ENCODE measurements around the gene DHPS. TPM values are rescaled to one million over a fixed set of nuclear protein-coding genes. Genes with fewer than 3 reads are reported as not detected.
"Not testable (repeated sequence)": the region's sequence is repeated elsewhere in the genome, so short reads cannot be mapped to it uniquely, and the experiment has no call there.

The DHPS gene
- polyA plus RNA-seq, 1 experiment = 59.1 TPM

- TF ChIP-seq CTCF (IDR thresholded peaks at IDR 0.05; ENCODE audit: low read depth, low read length) = no peak
- Histone ChIP-seq H3K27ac (ENCODE audit: low read depth, low read length) (no peak overlapping the region), H3K9me3 (ENCODE audit: control insufficient read depth, insufficient read depth, low read length) (peaks cover 14% of the 10 kb centered on the region), H3K4me3 (ENCODE audit: low read depth, low read length) (no peak overlapping the region), H3K27me3 (ENCODE audit: control insufficient read depth, insufficient read depth, low read length) (no peaks in the 10 kb centered on the region)
- DNase-seq (ENCODE audit: low read depth, low spot score) = no peak
- POLR2A ChIA-PET = interaction anchor here (0.5 to 0.7 kb wide), 3 partner anchors 28 to 278 kb away, joined by 3 to 7 read pairs (median 5); no protein-coding TSS in a partner anchor
- CTCF ChIA-PET = interaction anchor here (0.6 to 1.4 kb wide), 2 partner anchors 10 to 22 kb away, joined by 3 to 4 read pairs; no protein-coding TSS in a partner anchor
Measured at GRCh38 chr19:12649941-12650340, 31.7 kb downstream of the DHPS start.

- CTCF ChIA-PET = interaction anchor here (0.7 to 1.2 kb wide), 2 partner anchors 8 to 25 kb away, joined by 4 read pairs; no protein-coding TSS in a partner anchor
- H3K4me3 ChIP-seq (ENCODE audit: low read depth, low read length) = no peak overlapping the region
- TF ChIP-seq CTCF (IDR thresholded peaks at IDR 0.05; ENCODE audit: low read depth, low read length) = no peak; the same call in 1 of the 2 replicates
- no peak overlapping the region for H3K27ac ChIP-seq (ENCODE audit: low read depth, low read length)
- peaks cover 14% of the 10 kb centered on the region for H3K9me3 ChIP-seq (ENCODE audit: control insufficient read depth, insufficient read depth, low read length)
- POLR2A ChIA-PET = interaction anchor here (0.5 kb wide), 1 partner anchor 49 kb away, joined by 6 read pairs; the partner anchor contains the start of gene FBXW9
- H3K27me3 ChIP-seq (ENCODE audit: control insufficient read depth, insufficient read depth, low read length) = no peaks in the 10 kb centered on the region
- DNase-seq (ENCODE audit: low read depth, low spot score) = no peak
Measured at GRCh38 chr19:12648088-12648487, 33.6 kb downstream of the DHPS start.

- H3K27ac ChIP-seq (ENCODE audit: low read depth, low read length) = no peak overlapping the region
- DNase-seq (ENCODE audit: low read depth, low spot score) = no peak
- peaks cover 18% of the 10 kb centered on the region for H3K9me3 ChIP-seq (ENCODE audit: control insufficient read depth, insufficient read depth, low read length)
- H3K4me3 ChIP-seq (ENCODE audit: low read depth, low read length) = no peak overlapping the region
- no peaks in the 10 kb centered on the region for H3K27me3 ChIP-seq (ENCODE audit: control insufficient read depth, insufficient read depth, low read length)
- CTCF ChIA-PET = interaction anchor here (0.7 to 1.0 kb wide), 2 partner anchors 25 kb away, joined by 3 to 4 read pairs; no protein-coding TSS in a partner anchor
- no peak for TF ChIP-seq CTCF (IDR thresholded peaks at IDR 0.05; ENCODE audit: low read depth, low read length)
- POLR2A ChIA-PET = interaction anchor here (0.5 to 0.6 kb wide), 2 partner anchors 13 to 49 kb away, joined by 5 to 6 read pairs; partner anchors contain the start of gene FBXW9
Measured at GRCh38 chr19:12647490-12648071, 34.1 kb downstream of the DHPS start.

- H3K27ac ChIP-seq (ENCODE audit: low read depth, low read length) = no peak overlapping the region
- H3K27me3 ChIP-seq (ENCODE audit: control insufficient read depth, insufficient read depth, low read length) = no peaks in the 10 kb centered on the region
- H3K4me3 ChIP-seq (ENCODE audit: low read depth, low read length) = no peak overlapping the region
- no peak for TF ChIP-seq CTCF (IDR thresholded peaks at IDR 0.05; ENCODE audit: low read depth, low read length)
- H3K9me3 ChIP-seq (ENCODE audit: control insufficient read depth, insufficient read depth, low read length) = peaks cover 23% of the 10 kb centered on the region
- no peak for DNase-seq (ENCODE audit: low read depth, low spot score)
- CTCF ChIA-PET = interaction anchor here (1.0 kb wide), 1 partner anchor 26 kb away, joined by 3 read pairs; no protein-coding TSS in a partner anchor
- POLR2A ChIA-PET = interaction anchor here (0.6 kb wide), 1 partner anchor 13 kb away, joined by 5 read pairs; no protein-coding TSS in a partner anchor
Measured at GRCh38 chr19:12647047-12647446, 34.6 kb downstream of the DHPS start.

GRCh38 chr19:12646551-12646950 is 35.1 kb downstream of the DHPS start:
- ChIA-PET CTCF (interaction anchor here (1.0 kb wide), 1 partner anchor 26 kb away, joined by 3 read pairs; no protein-coding TSS in a partner anchor), POLR2A (no interaction called here)
- no peak for TF ChIP-seq CTCF (IDR thresholded peaks at IDR 0.05; ENCODE audit: low read depth, low read length)
- H3K9me3 ChIP-seq (ENCODE audit: control insufficient read depth, insufficient read depth, low read length) = peaks cover 27% of the 10 kb centered on the region
- H3K27ac ChIP-seq (ENCODE audit: low read depth, low read length) = no peak overlapping the region
- no peak for DNase-seq (ENCODE audit: low read depth, low spot score)
- no peak overlapping the region for H3K4me3 ChIP-seq (ENCODE audit: low read depth, low read length)
- H3K27me3 ChIP-seq (ENCODE audit: control insufficient read depth, insufficient read depth, low read length) = no peaks in the 10 kb centered on the region

- H3K27me3 ChIP-seq (ENCODE audit: control insufficient read depth, insufficient read depth, low read length); H3K4me3 ChIP-seq (ENCODE audit: low read depth, low read length); POLR2A ChIA-PET; DNase-seq (ENCODE audit: low read depth, low spot score); H3K27ac ChIP-seq (ENCODE audit: low read depth, low read length); CTCF ChIA-PET: not testable (repeated sequence)
- peaks cover 38% of the 10 kb centered on the region for H3K9me3 ChIP-seq (ENCODE audit: control insufficient read depth, insufficient read depth, low read length)
Measured at GRCh38 chr19:12643716-12644115, 38.0 kb downstream of the DHPS start.
